K562 (cell line): ENCODE data around the gene DCLK2.

Experiments
- CEBPB ChIP-seq: fragments of 450-650 bp; IDR thresholded peaks from 2 replicates; pipeline ENCODE4 v1.6.1; 2016; ENCODE audit warnings: missing genetic modification characterization, missing compliant biosample characterization
- CREM ChIP-seq: IDR thresholded peaks from 2 replicates; pipeline ENCODE4 v1.6.1; 2014; ENCODE audit warnings: antibody characterized with exemption, low read depth
- PHF21A ChIP-seq: fragments of 450-650 bp; IDR thresholded peaks from 2 replicates; pipeline ENCODE4 v1.6.1; 2017; ENCODE audit warnings: low read depth, borderline replicate concordance
- TF ChIP-seq, protein P1 (sequence below): sonication (generic); formaldehyde crosslinking; IDR thresholded peaks from 2 replicates; pipeline ENCODE4 v1.8.0; 2022; ENCODE audit warnings: missing genetic modification reagents, mild to moderate bottlenecking, borderline replicate concordance
- TF ChIP-seq, protein P2 (sequence below): sonication (generic); formaldehyde crosslinking; IDR thresholded peaks from 2 replicates; pipeline ENCODE4 v1.5.0; 2020; ENCODE audit warnings: missing genetic modification reagents

DNA sequence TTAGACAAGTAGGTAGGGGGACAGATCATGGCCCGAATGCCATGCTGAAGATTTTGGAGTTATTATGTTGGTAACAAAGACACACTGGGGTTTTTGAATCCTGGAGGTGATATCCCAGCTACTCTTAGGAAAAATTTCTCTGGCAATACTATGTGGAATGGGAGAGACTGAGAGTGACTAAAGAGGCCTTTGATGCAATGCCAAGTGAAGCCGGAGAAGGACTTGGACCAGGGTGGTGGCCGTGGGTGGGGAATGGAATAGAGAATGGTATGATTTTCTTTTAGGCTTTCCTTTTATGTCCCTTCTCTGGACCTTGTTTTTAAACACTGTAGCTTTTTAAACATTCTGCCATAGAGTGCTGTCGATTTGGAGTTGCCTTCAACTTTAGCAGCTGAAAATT, 141.6 kb downstream of the DCLK2 start:
- TF ChIP-seq, protein P1, sequence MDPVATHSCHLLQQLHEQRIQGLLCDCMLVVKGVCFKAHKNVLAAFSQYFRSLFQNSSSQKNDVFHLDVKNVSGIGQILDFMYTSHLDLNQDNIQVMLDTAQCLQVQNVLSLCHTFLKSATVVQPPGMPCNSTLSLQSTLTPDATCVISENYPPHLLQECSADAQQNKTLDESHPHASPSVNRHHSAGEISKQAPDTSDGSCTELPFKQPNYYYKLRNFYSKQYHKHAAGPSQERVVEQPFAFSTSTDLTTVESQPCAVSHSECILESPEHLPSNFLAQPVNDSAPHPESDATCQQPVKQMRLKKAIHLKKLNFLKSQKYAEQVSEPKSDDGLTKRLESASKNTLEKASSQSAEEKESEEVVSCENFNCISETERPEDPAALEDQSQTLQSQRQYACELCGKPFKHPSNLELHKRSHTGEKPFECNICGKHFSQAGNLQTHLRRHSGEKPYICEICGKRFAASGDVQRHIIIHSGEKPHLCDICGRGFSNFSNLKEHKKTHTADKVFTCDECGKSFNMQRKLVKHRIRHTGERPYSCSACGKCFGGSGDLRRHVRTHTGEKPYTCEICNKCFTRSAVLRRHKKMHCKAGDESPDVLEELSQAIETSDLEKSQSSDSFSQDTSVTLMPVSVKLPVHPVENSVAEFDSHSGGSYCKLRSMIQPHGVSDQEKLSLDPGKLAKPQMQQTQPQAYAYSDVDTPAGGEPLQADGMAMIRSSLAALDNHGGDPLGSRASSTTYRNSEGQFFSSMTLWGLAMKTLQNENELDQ = no peak
- TF ChIP-seq PHF21A (no peak), CEBPB (tag) (no peak), CREM (no peak)
- TF ChIP-seq, protein P2, sequence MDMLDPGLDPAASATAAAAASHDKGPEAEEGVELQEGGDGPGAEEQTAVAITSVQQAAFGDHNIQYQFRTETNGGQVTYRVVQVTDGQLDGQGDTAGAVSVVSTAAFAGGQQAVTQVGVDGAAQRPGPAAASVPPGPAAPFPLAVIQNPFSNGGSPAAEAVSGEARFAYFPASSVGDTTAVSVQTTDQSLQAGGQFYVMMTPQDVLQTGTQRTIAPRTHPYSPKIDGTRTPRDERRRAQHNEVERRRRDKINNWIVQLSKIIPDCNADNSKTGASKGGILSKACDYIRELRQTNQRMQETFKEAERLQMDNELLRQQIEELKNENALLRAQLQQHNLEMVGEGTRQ (CRISPR knock-in tag) = no peak
